ENCODE results near the gene DCAF8. TPM values are rescaled to one million over a fixed set of nuclear protein-coding genes. Genes with fewer than 3 reads are reported as not detected.

The DCAF8 gene
- 43.9 and 49.2 TPM in 2 replicates for total RNA-seq

GRCh38 chr1:160261893-160262794, at the start of gene DCAF8:
DCAF8 (minus strand) TSS chr1:160262549; CDS start chr1:160244008, 18,541 bp downstream.

GRCh38 chr1:160284782-160285344, 22.5 kb upstream of the DCAF8 start, which contains the start of gene PEX19:
PEX19 (minus strand) TSS chr1:160285133; CDS start chr1:160285124, 9 bp downstream.

GRCh38 chr1:160205242-160206035, 56.9 kb downstream of the DCAF8 start, which contains the start of gene PEA15:
PEA15 (plus strand) TSS chr1:160205384; CDS start chr1:160211545, 6,161 bp downstream.

GRCh38 chr1:160189649-160190625, 72.4 kb downstream of the DCAF8 start, which contains the start of gene CASQ1:
CASQ1 (plus strand) TSS chr1:160190575; CDS start chr1:160190752, 177 bp downstream.

Other genes with a start within 250 kb of the DCAF8 start
- gene PIGM, start 230.6 kb downstream of the DCAF8 start, total RNA-seq: 2.0 and 3.1 TPM in 2 replicates
- not detected in 2 replicates for gene KCNJ10, start 192.4 kb downstream of the DCAF8 start, total RNA-seq
- gene KCNJ9, start 181.0 kb downstream of the DCAF8 start, total RNA-seq: not detected in 2 replicates
- gene IGSF8, start 163.9 kb downstream of the DCAF8 start, total RNA-seq: 7.1 and 7.4 TPM in 2 replicates
- not detected in 2 replicates for gene ATP1A2, start 146.8 kb downstream of the DCAF8 start, total RNA-seq
- gene ATP1A4, start 110.9 kb downstream of the DCAF8 start, total RNA-seq: not detected in 2 replicates
- not detected in 2 replicates for gene CASQ1, start 72.0 kb downstream of the DCAF8 start, total RNA-seq
- gene PEA15, start 57.2 kb downstream of the DCAF8 start, total RNA-seq: 143 TPM in 2 replicates
- 28.4 and 29.1 TPM in 2 replicates for gene PEX19, start 22.6 kb upstream of the DCAF8 start, total RNA-seq
- gene COPA, start 80.7 kb upstream of the DCAF8 start, total RNA-seq: 114 and 125 TPM in 2 replicates
- 71.8 and 79.2 TPM in 2 replicates for gene NCSTN, start 80.8 kb upstream of the DCAF8 start, total RNA-seq
- 0.13 TPM in 1 of 2 replicates, not detected in the other for gene NHLH1, start 104.5 kb upstream of the DCAF8 start, total RNA-seq
- gene VANGL2, start 138.0 kb upstream of the DCAF8 start, total RNA-seq: not detected in 2 replicates

Measured in mammary microvascular endothelial cell (primary cell).